ENCODE data around the gene PALM3. TPM values are rescaled to one million over a fixed set of nuclear protein-coding genes. Genes with fewer than 3 reads are reported as not detected.
"Not testable (repeated sequence)": the region's sequence is repeated elsewhere in the genome, so short reads cannot be mapped to it uniquely, and the experiment has no call there.

The PALM3 gene
- total RNA-seq, 2 donors from 2014 or later, result not detected

DNA sequence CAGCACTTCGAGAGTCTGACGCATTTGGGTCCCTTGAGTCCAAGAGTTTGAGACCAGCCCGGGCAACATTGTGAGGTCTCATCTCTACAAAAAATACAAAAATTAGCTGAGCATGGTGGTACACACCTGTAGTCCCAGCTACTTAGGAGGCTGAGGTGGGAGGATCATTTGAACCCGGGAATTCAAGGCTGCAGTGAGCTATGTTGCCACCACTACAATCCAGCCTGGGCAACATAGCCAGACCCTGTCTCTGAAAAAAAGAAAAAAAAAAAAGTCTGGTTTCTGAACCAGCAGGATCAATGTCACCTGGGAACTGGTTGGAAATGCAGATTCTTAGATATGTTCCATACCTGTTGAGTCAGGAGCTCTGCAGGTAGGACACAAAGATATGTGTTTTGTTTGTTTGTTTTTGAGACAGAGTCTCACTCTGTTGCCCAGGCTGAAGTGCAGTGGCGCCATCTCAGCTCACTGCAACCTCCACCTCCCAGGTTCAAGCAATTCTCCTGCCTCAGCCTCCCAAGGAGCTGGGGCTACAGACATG, 35.2 kb downstream of the PALM3 start:
- H3K4me1 Mint-ChIP-seq, result peaks cover 18% of the 10 kb centered on the region
- not testable (repeated sequence) for ATAC-seq; H3K27ac Mint-ChIP-seq; H3K27me3 Mint-ChIP-seq; DNase-seq; H3K4me3 Mint-ChIP-seq; H3K9me3 ChIP-seq (ENCODE audit: control insufficient read depth, low read length, poor library complexity, severe bottlenecking); H3K36me3 Mint-ChIP-seq (ENCODE audit: low read depth)

DNA sequence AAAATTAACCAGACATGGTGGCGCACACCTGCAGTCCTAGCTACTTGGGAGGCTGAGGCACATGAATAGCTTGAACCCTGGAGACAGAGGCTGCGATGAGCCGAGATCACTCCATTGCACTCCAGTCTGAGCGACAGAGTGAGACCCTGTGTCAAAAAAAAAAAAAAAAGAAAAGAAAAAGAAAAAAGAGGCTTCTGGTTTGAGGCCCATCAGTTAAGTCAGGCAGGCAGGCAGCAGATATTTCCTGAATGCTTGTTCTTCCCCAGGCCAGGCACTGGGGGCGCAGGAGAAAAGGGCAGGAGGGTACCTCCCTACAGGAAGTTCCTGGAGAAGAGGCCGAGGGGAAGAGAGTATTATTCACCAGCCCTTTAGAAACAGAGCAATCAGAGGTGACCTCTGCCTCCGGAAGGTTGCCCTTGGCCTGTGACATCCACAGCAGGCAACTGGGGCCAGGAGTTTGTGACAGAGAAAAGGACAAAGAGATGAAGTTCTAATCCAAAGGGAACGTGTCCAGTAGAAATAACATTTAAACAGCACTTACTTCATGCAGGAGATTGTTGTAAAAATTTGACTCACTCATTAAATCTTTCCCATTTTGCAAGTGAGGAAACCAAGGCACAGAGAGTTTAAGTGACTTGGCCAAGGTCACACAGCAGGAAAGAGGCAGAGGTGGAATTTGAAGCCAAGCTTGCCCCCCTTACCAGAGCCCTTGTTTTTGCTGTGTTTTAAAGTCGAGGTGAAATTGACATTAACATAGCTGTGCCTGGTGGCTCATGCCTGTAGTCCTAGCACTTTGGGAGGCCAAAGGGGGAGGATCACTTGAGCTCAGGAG, 38.3 kb downstream of the PALM3 start:
- Mint-ChIP-seq H3K27ac (peak overlapping the region; percentile 78), H3K4me1 (peaks cover 5% of the 10 kb centered on the region), H3K4me3 (no peak overlapping the region), H3K36me3 (ENCODE audit: low read depth) (no peaks in the 10 kb centered on the region), H3K27me3 (no peaks in the 10 kb centered on the region)
- no peak for ATAC-seq
- no peak for DNase-seq
- no peaks in the 10 kb centered on the region for H3K9me3 ChIP-seq (ENCODE audit: control insufficient read depth, low read length, poor library complexity, severe bottlenecking)

DNA sequence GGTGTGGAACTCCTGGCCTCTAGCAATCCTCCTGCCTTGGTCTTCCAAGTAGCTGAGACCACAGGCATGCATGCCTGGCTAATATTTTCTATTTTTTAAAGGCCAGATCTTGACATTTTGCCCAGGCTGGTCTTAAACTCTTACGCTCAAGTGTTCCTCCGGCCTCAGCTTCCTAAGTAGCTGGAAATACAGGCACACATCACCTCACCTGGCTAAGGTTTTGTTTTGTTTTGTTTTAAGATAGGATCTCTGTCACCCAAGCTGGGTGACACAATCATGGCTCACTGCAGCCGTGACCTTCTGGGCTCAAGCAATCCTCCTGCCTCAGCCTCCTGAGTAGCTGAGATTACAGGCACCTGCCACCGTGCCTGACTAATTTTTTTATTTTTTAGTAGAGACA, 39.4 kb downstream of the PALM3 start:
- no peak for ATAC-seq
- no peak overlapping the region for H3K4me3 Mint-ChIP-seq

DNA sequence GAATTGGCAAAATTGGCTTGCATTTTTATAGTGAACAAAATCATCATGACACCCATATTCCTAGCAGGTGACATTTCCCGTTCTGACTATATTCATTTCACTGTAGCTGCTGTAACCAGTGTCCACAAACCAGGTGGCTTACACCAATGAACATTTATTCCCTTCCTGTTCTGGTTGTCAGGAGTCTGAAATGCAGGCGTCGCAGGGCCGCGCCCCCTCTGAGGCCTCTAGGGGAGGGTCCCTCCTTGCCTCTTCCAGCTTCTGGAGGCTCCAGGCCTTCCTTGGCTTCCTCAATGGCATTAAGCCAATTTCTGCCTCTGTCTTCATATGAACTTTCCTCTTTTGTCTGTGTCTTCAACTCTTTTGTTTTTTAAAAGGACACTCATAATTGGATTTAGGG, 40.4 kb downstream of the PALM3 start:
- peaks cover 2% of the 10 kb centered on the region for H3K4me1 Mint-ChIP-seq
- no peaks in the 10 kb centered on the region for H3K9me3 ChIP-seq (ENCODE audit: control insufficient read depth, low read length, poor library complexity, severe bottlenecking)
- no peaks in the 10 kb centered on the region for H3K36me3 Mint-ChIP-seq (ENCODE audit: low read depth)
- no peak overlapping the region for H3K4me3 Mint-ChIP-seq
- DNase-seq (no peak), ATAC-seq (no peak)
- no peaks in the 10 kb centered on the region for H3K27me3 Mint-ChIP-seq
- H3K27ac Mint-ChIP-seq, result peak overlapping the region; percentile 34

More for the DNA sequence above, 39.4 kb downstream of the PALM3 start:
- no peaks in the 10 kb centered on the region for H3K36me3 Mint-ChIP-seq (ENCODE audit: low read depth)
- H3K27me3 Mint-ChIP-seq, result no peaks in the 10 kb centered on the region
- no peak overlapping the region for H3K27ac Mint-ChIP-seq
- DNase-seq, result no peak
- H3K4me1 Mint-ChIP-seq, result peaks cover 2% of the 10 kb centered on the region
- H3K9me3 ChIP-seq (ENCODE audit: control insufficient read depth, low read length, poor library complexity, severe bottlenecking), result no peaks in the 10 kb centered on the region

DNA sequence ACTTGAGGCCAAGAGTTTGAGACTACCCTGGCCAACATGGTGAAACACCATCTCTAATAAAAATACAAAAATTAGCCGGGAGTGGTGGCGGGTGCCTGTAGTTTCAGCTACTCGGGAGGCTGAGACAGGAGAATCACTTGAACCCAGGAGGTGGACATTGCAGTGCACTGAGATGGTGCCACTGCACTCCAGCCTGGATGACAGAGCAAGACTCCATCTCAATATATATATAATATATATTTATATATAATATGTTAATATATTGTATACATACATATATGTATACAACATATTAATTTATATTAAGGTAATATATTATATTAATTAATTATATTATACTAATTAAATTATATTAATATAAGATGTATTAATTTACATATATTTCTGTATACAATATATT, 42.1 kb downstream of the PALM3 start:
- H3K27me3 Mint-ChIP-seq; DNase-seq; H3K27ac Mint-ChIP-seq; ATAC-seq; H3K9me3 ChIP-seq (ENCODE audit: control insufficient read depth, low read length, poor library complexity, severe bottlenecking); H3K4me1 Mint-ChIP-seq; H3K36me3 Mint-ChIP-seq (ENCODE audit: low read depth); H3K4me3 Mint-ChIP-seq: not testable (repeated sequence)

DNA sequence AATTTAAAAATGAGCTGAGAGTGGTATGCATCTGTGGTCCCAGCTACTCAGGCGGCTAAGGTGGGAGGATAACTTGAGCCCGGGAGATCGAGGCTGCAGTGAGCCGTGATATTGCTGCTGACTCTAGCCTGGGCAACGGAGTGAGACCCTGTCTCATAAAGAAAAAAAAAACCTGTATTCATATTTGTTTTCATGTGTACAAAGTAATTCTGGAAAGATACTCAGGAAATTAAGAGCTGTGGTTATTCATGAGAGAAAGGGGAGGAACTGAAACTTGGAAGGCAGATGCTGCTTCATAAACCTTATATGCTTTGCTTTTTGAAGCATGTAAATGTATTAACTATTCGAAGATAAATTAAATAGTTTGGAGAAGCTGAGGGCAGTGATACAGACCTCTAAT, 42.8 kb downstream of the PALM3 start:
- DNase-seq, result no peak
- H3K27me3 Mint-ChIP-seq, result no peaks in the 10 kb centered on the region
- no peaks in the 10 kb centered on the region for H3K36me3 Mint-ChIP-seq (ENCODE audit: low read depth)
- no peaks in the 10 kb centered on the region for H3K9me3 ChIP-seq (ENCODE audit: control insufficient read depth, low read length, poor library complexity, severe bottlenecking)
- no peak overlapping the region for H3K27ac Mint-ChIP-seq
- H3K4me1 Mint-ChIP-seq, result peaks cover 2% of the 10 kb centered on the region
- ATAC-seq, result peak; percentile 16
- no peak overlapping the region for H3K4me3 Mint-ChIP-seq

DNA sequence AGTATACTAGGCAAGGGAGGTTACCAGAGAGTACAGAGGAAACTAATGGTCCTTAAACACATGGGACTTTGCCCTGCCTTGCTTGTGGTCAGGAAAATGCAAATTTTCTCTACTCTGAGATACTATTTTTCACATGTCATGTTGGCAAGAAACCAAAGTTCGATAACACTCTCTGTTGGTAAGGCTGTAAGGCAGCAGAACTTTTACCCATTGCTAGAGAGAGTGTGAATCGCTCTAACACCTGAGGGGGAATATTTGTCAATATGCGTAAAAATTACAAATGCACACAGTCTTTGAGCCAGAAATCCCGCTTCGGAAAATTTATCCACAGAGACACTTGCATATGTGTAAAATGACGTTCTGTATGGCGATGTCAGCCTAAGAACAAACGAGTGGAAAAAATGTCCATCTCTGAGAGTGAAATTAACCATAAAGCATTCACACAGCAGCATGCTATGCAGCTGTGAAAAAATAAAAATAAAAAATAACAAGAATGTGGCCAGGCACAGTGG, 46.3 kb downstream of the PALM3 start:
- DNase-seq (no peak), ATAC-seq (peak; percentile 40)
- Mint-ChIP-seq H3K27ac (no peak overlapping the region), H3K27me3 (no peaks in the 10 kb centered on the region), H3K4me1 (peaks cover 2% of the 10 kb centered on the region), H3K4me3 (no peak overlapping the region), H3K36me3 (ENCODE audit: low read depth) (no peaks in the 10 kb centered on the region)
- H3K9me3 ChIP-seq (ENCODE audit: control insufficient read depth, low read length, poor library complexity, severe bottlenecking), result no peaks in the 10 kb centered on the region

DNA sequence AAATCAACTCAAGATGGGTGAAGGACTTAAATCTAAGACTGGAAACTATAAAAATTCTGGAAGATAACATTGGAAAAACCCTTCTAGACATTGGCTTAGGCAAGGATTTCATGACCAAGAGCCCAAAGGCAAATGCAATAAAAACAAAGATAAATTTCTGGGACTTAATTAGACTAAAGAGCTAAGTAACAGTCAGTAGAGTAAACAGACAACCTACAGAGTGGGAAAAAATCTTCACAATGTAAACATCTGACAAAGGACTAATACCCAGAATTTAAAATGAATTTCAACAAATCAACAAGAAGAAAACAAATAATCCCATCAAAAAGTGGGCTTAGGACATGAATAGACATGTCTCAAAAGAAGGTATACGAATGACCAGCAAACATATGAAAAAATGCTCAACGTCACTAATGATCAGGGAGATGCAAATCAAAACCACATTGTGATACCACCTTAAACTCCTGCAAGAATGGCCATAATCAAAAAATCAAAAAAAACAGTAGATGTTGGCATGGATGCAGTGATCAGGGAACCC, 49.4 kb downstream of the PALM3 start:
- DNase-seq (no peak), ATAC-seq (no peak)
- no peaks in the 10 kb centered on the region for H3K36me3 Mint-ChIP-seq (ENCODE audit: low read depth)
- no peak overlapping the region for H3K27ac Mint-ChIP-seq
- no peaks in the 10 kb centered on the region for H3K27me3 Mint-ChIP-seq
- peaks cover 4% of the 10 kb centered on the region for H3K4me1 Mint-ChIP-seq
- no peak overlapping the region for H3K4me3 Mint-ChIP-seq
- H3K9me3 ChIP-seq (ENCODE audit: control insufficient read depth, low read length, poor library complexity, severe bottlenecking), result no peaks in the 10 kb centered on the region

DNA sequence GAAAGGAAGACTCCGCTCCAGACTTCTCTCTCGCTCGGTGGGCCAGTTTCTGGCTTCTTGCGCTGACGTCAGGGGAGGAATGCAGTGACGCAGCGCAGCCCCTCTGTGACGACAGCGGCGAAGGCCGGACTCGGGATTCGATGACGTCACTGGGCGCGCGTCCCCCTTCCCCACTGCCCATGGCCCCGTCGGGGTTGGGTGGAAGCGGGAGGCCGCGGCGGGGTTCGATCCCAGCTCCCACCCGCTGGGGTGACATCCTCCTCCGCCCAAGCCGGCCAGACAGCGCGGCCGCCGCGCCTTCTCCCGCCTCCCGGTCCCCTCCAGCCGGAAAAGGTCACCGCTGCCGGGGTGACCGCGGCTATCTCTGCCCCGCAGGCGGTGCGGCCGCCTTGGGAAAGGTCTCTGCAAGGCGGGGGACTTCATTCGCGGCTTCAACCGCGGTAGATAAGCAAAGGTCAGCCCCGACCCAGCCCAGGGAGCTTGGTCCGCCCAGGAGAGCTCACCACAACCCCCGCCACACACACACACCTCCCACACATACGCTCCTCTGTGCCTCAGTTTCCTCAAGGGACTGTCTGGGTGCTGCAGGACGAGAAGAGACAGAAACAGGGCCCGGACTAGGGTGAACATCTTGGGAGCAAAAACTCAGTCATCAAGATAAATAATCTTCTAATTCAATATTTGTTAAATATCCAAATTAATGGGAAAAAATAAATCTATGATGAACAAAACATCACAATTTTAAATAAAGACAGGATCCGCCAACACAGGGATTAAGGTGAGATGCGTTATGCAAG, 54.9 kb downstream of the PALM3 start:
- H3K9me3 ChIP-seq (ENCODE audit: control insufficient read depth, low read length, poor library complexity, severe bottlenecking), result no peaks in the 10 kb centered on the region
- Mint-ChIP-seq H3K27ac (peak overlapping the region; percentile 99), H3K27me3 (no peaks in the 10 kb centered on the region), H3K4me3 (peak overlapping the region; percentile 93), H3K36me3 (ENCODE audit: low read depth) (no peaks in the 10 kb centered on the region), H3K4me1 (peaks cover 36% of the 10 kb centered on the region)
- DNase-seq, result no peak
- ATAC-seq, result no peak

DNA sequence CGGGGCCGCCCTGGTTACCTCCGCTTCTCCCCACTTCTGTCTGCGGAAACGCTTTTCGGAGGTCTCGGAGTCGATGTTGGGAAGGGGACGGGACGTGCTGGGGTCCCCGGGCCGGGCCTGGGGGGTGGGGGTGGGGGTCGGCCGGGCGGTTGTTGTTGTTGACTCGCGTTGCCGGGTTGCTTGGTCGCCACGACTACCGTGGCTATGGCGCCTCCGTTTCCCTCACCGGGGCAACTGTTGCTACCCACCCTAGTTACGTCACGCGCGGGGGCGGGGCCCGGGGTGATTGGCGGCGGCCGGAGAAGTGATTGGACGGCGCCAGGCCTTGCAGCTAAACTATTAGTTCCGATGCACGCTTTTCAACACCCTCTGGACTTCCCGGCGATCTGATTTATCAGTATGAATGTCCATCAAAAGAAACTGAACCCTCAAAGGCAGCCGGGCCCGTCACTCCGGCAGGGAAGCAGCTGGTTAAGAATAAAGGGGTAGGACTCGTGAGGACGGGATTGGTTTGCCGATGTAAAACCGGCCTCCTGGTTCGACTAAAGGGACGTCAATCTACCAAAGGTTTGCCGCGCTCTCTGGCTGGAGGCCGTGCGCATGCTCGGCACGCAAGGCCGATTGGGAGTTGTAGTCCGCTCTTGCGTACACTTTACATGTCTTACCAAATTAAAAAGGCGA, 55.7 kb downstream of the PALM3 start, which contains the start of gene RFX1:
Gene RFX1, minus strand, starts transcription at position 236 of the 681 bp plus-strand sequence. CDS start 12,477 bp downstream, outside the sequence.
- DNase-seq, result peak; percentile 99 to 100 (median 99)
- peak within 1 kb of the TSS; percentile 93 for H3K4me3 Mint-ChIP-seq
- H3K9me3 ChIP-seq (ENCODE audit: control insufficient read depth, low read length, poor library complexity, severe bottlenecking), result no peaks in the 10 kb centered on the region
- peak; percentile 78 for ATAC-seq
- H3K27ac Mint-ChIP-seq, result peak within 1 kb of the TSS; percentile 99
- no peaks in the 10 kb centered on the region for H3K36me3 Mint-ChIP-seq (ENCODE audit: low read depth)
- no peaks in the 10 kb centered on the region for H3K27me3 Mint-ChIP-seq
- peaks cover 36% of the 10 kb centered on the region for H3K4me1 Mint-ChIP-seq

DNA sequence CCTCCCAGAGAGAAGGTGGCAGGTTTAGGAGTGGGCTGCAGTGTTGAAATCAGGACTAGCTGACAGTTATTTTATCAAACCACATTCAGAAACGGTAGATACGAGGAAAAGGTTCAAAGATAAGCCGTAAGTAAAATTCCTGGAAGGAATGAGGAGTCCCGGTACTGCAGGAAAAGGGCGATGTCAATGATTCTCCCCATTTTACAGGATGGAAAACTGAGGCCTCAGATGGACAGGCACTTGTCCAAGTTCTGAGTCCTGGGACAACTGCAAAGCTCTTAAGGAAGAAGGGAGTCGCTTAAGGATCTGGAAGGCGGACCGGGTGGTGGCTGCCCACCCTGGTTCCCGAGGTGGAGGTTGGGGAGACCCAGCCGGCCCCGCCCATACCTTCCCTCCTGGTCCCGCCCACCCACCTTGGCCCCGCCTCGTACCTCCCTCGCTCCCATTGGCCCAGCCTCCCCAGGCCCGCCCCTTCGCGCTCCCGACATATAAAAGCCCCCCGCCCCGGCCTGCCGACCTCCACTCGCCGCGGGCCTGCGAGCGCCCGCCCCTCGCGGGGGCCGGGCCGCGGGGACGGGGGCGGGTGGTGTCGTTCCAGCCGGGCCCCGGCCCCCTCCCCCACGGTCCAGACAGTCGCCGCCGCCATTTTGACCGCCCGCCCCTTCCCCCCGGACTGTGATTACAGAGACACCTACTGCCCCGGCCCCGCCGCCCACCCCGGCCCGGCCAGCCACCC, 56.4 kb downstream of the PALM3 start:
- ATAC-seq, result peak; percentile 65
- peak overlapping the region; percentile 93 for H3K4me3 Mint-ChIP-seq
- no peaks in the 10 kb centered on the region for H3K27me3 Mint-ChIP-seq
- no peaks in the 10 kb centered on the region for H3K9me3 ChIP-seq (ENCODE audit: control insufficient read depth, low read length, poor library complexity, severe bottlenecking)
- H3K4me1 Mint-ChIP-seq, result peaks cover 42% of the 10 kb centered on the region
- peak; percentile 93 to 95 (median 94) for DNase-seq
- H3K36me3 Mint-ChIP-seq (ENCODE audit: low read depth), result no peaks in the 10 kb centered on the region
- peak overlapping the region; percentile 99 for H3K27ac Mint-ChIP-seq

Measured in T-helper 17 cell (primary cell).